Right lobe of liver (tissue), 6 donors: ENCODE measurements around the gene SPG11. TPM values are rescaled to one million over a fixed set of nuclear protein-coding genes. Genes with fewer than 3 reads are reported as not detected.
"Not testable (repeated sequence)": the region's sequence is repeated elsewhere in the genome, so short reads cannot be mapped to it uniquely, and the experiment has no call there.

Experiments
- ATAC-seq, 4 donors: fragments of 200-7000 bp; cut with Tn5 transposase; one replicate each; pipeline ENCODE4 v1.9.1; 2020; ENCODE audit warnings: mild to moderate bottlenecking in 4 of 4, moderate library complexity in 4 of 4
- DNase-seq, 3 donors: peaks; one replicate each; pipeline ENCODE4 v3.0.0-alpha.2; 2020
- H3K27ac ChIP-seq, 3 donors: fragments of 200-600 bp; one replicate each; pipeline ENCODE4 v1.8.0; 2022
- H3K27me3 ChIP-seq, 2 donors: fragments of 200-600 bp; one replicate each; pipeline ENCODE4 v1.8.0; 2022
- H3K36me3 ChIP-seq, 4 donors: fragments of 200-600 bp; sonication (generic) in 1 of 4; one replicate each; pipeline versions ENCODE4 v1.5.1 to v1.8.0; 2017 to 2022; ENCODE audit warnings: control low read depth in 1 of 4
- H3K4me1 ChIP-seq, 4 donors: fragments of 200-600 bp; sonication (generic) in 1 of 4; one replicate each; pipeline versions ENCODE4 v1.5.1 to v1.8.0; 2017 to 2022; ENCODE audit warnings: control low read depth in 1 of 4
- H3K4me3 ChIP-seq, 3 donors: fragments of 200-600 bp; one replicate each; pipeline ENCODE4 v1.8.0; 2022
- H3K9me3 ChIP-seq, 4 donors: fragments of 200-600 bp; sonication (generic) in 1 of 4; one replicate each; pipeline versions ENCODE4 v1.5.1 to v1.8.0; 2017 to 2022; ENCODE audit warnings: control low read depth in 1 of 4
- CTCF ChIP-seq, 4 donors: fragments of 200-600 bp in 3 of 4; fragments of 450-650 bp in 1 of 4; IDR thresholded peaks; one replicate each; pipeline versions ENCODE4 v1.5.1 to v1.8.0; 2016 to 2022; ENCODE audit warnings: antibody characterized with exemption in 4 of 4, mild to moderate bottlenecking in 2 of 4
- POLR2A ChIP-seq: fragments of 450-650 bp; IDR thresholded peaks from one replicate; pipeline ENCODE4 v1.6.1; 2017; ENCODE audit warnings: antibody characterized with exemption, mild to moderate bottlenecking
- WGBS: methylation state at CpG from one replicate; pipeline ENCODE4 v1.1.6; 2018; ENCODE audit warnings: low coverage, low lambda C conversion rate; ENCODE audit not compliant: insufficient coverage; ENCODE audit errors: missing lambda C conversion rate; 5-methylcytosine and 5-hydroxymethylcytosine counted together
- intact Hi-C, 2 donors: fragments of 100-400 bp; cut with DNase I; formaldehyde crosslinking; loops; one replicate each; pipeline versions ENCODE4 v1.11.2 to v1.14.1; 2022
- total RNA-seq, 6 experiments: library from RNA; depleted of rRNA in 2 of 6; stranded (reverse); fragments of >200 nt in 2 of 6; fragmentation: NEBNext Ultra II Directional in 3 of 6; extraction: Animal tissue kit (Norgen Biotek cat#: 25700) in 3 of 6; gene quantifications; one replicate each; pipeline versions ENCODE4 v1.1.0 to v1.2.4, GENCODE V29; 2016 to 2023
- donor health status: DM: no; HTN: yes; CAD: no.
- donor health status: DM: no; HTN: no; CAD: no.
- donor health status: DM: no; HTN: no; CAD: no.
- donor health status: DM: no; HTN: yes; CAD: no.
- donor health status: DM: no; HTN: yes; CAD: no.

The SPG11 gene
- total RNA-seq, 6 experiments from 2014 or later, result 35.4 to 55.6 (median 40.8) TPM

GRCh38 chr15:44568338-44568737, 95.1 kb downstream of the SPG11 start:
- Histone ChIP-seq H3K4me3 (no peak overlapping the region), H3K27ac (no peak overlapping the region), H3K36me3 (peaks cover 4 to 66% (median 40%) of the 10 kb centered on the region in 4 donors), H3K4me1 (no peaks in the 10 kb centered on the region), H3K27me3 (no peaks in the 10 kb centered on the region), H3K9me3 (no peaks in the 10 kb centered on the region)
- TF ChIP-seq CTCF (IDR thresholded peaks at IDR 0.05), result no peak
- no peak for TF ChIP-seq POLR2A
- peak in 1 of 4 donors; percentile 47 for ATAC-seq
- 77% methylated on average over 2 of the region's 3 CpGs for WGBS
- no peak for DNase-seq
- intact Hi-C loops, result no loop called here

GRCh38 chr15:44566155-44566540, 97.3 kb downstream of the SPG11 start:
- 100% methylated on average over 2 of the region's 4 CpGs for WGBS
- TF ChIP-seq POLR2A (no peak), CTCF (IDR thresholded peaks at IDR 0.05) (no peak)
- H3K4me1 ChIP-seq, result no peaks in the 10 kb centered on the region
- intact Hi-C loops, result no loop called here
- H3K36me3 ChIP-seq, result peaks cover 6 to 72% (median 41%) of the 10 kb centered on the region in 4 donors
- DNase-seq, result no peak
- no peaks in the 10 kb centered on the region for H3K27me3 ChIP-seq
- no peak overlapping the region for H3K27ac ChIP-seq
- no peaks in the 10 kb centered on the region for H3K9me3 ChIP-seq
- ATAC-seq, result no peak
- no peak overlapping the region for H3K4me3 ChIP-seq

GRCh38 chr15:44565387-44566154, 97.9 kb downstream of the SPG11 start:
- Histone ChIP-seq H3K36me3 (peaks cover 6 to 75% (median 42%) of the 10 kb centered on the region in 4 donors), H3K4me1 (no peaks in the 10 kb centered on the region), H3K27me3 (no peaks in the 10 kb centered on the region), H3K27ac (no peak overlapping the region), H3K4me3 (no peak overlapping the region), H3K9me3 (no peaks in the 10 kb centered on the region)
- intact Hi-C loops, result no loop called here
- ATAC-seq, result peak in 1 of 4 donors; percentile 23
- TF ChIP-seq CTCF (IDR thresholded peaks at IDR 0.05) (no peak), POLR2A (no peak)
- WGBS, result 83% methylated on average over 2 of the region's 8 CpGs
- DNase-seq, result no peak

- DNase-seq, H3K9me3 ChIP-seq, H3K4me1 ChIP-seq, H3K27me3 ChIP-seq, intact Hi-C loops, H3K27ac ChIP-seq, ATAC-seq, H3K4me3 ChIP-seq: not testable (repeated sequence)
- peaks cover 6 to 93% (median 52%) of the 10 kb centered on the region in 4 donors for H3K36me3 ChIP-seq
Observed at GRCh38 chr15:44560926-44561325, 102.5 kb downstream of the SPG11 start.

GRCh38 chr15:44554934-44555723, 108.3 kb downstream of the SPG11 start:
- no peaks in the 10 kb centered on the region for H3K9me3 ChIP-seq
- WGBS, result 91% methylated on average over 4 of the region's 4 CpGs
- ATAC-seq (no peak), DNase-seq (no peak)
- intact Hi-C loops, result no loop called here
- no peak overlapping the region for H3K4me3 ChIP-seq
- H3K27me3 ChIP-seq, result no peaks in the 10 kb centered on the region
- peaks cover 0 to 82% (median 37%) of the 10 kb centered on the region in 4 donors for H3K36me3 ChIP-seq
- TF ChIP-seq CTCF (IDR thresholded peaks at IDR 0.05), result no peak
- no peak for TF ChIP-seq POLR2A
- no peaks in the 10 kb centered on the region for H3K4me1 ChIP-seq
- H3K27ac ChIP-seq, result no peak overlapping the region
